Breast epithelium (tissue), 4 donors: ENCODE data around the gene NLRX1. TPM values are rescaled to one million over a fixed set of nuclear protein-coding genes. Genes with fewer than 3 reads are reported as not detected.
"Not testable (repeated sequence)": the region's sequence is repeated elsewhere in the genome, so short reads cannot be mapped to it uniquely, and the experiment has no call there.

ENCODE experiments used
- DNase-seq, 2 donors: peaks; one replicate each; pipeline ENCODE4 v3.0.0-alpha.2; 2019; ENCODE audit warnings: low spot score in 2 of 2
- H3K27ac ChIP-seq, 2 donors: fragments of 200-600 bp; sonication (generic) in 1 of 2; one replicate each; pipeline ENCODE4 v1.5.1; 2016 to 2019; ENCODE audit warnings: mild to moderate bottlenecking in 1 of 2
- H3K27me3 ChIP-seq, 2 donors: fragments of 200-600 bp; sonication (generic) in 1 of 2; one replicate each; pipeline versions ENCODE4 v1.5.1 to v1.6.0; 2017 to 2019; ENCODE audit warnings: control low read depth in 1 of 2, mild to moderate bottlenecking in 1 of 2
- H3K36me3 ChIP-seq: fragments of 200-600 bp; one replicate; pipeline ENCODE4 v1.5.1; 2019
- H3K4me1 ChIP-seq, 2 donors: fragments of 200-600 bp; sonication (generic); one replicate each; pipeline ENCODE4 v1.5.1; 2016 to 2019; ENCODE audit warnings: control low read depth in 1 of 2
- H3K4me3 ChIP-seq, 3 donors: fragments of 200-600 bp; sonication (generic); 1 replicate in 2 of 3; 2 replicates in 1 of 3; pipeline ENCODE4 v1.5.1; 2016 to 2019; ENCODE audit warnings: mild to moderate bottlenecking in 3 of 3, moderate library complexity in 2 of 3
- H3K9me3 ChIP-seq, 2 donors: fragments of 200-600 bp; sonication (generic) in 1 of 2; one replicate each; pipeline ENCODE4 v1.5.1; 2016 to 2019; ENCODE audit warnings: control low read depth in 1 of 2
- CTCF ChIP-seq, 3 donors: fragments of 450-650 bp; IDR thresholded peaks; one replicate each; pipeline ENCODE4 v1.5.1; 2016 to 2017; ENCODE audit warnings: antibody characterized with exemption in 3 of 3, mild to moderate bottlenecking in 3 of 3, moderate library complexity in 3 of 3
- POLR2A ChIP-seq: fragments of 450-650 bp; IDR thresholded peaks from one replicate; pipeline ENCODE4 v1.6.1; 2016; ENCODE audit warnings: antibody characterized with exemption, mild to moderate bottlenecking, moderate library complexity
- POLR2AphosphoS5 ChIP-seq, 3 donors: sonication (generic); formaldehyde crosslinking; IDR thresholded peaks; one replicate each; pipeline ENCODE4 v1.6.1; 2017; ENCODE audit warnings: antibody characterized with exemption in 3 of 3
- intact Hi-C: fragments of 100-400 bp; cut with DNase I; formaldehyde crosslinking; loops from one replicate; pipeline ENCODE4 v1.15.1; 2023; ENCODE audit warnings: low total_unique reads
- total RNA-seq, 3 donors: library from RNA; depleted of rRNA; stranded (reverse); fragments of >200 nt; gene quantifications; one replicate each; pipeline ENCODE4 v1.1.0, GENCODE V29; 2016

NLRX1 gene
- total RNA-seq, 3 donors from 2014 or later, result 11.5 to 16.1 (median 13.3) TPM

GRCh38 chr11:119121811-119122124, 46.8 kb upstream of the NLRX1 start:
- H3K4me3 ChIP-seq, result peak overlapping the region; percentile 87 to 92 (median 91)

GRCh38 chr11:119125821-119126220, 42.7 kb upstream of the NLRX1 start:
- intact Hi-C loops, result no loop called here
- Histone ChIP-seq H3K9me3 (no peaks in the 10 kb centered on the region), H3K4me3 (no peak overlapping the region), H3K36me3 (no peaks in the 10 kb centered on the region), H3K27ac (no peak overlapping the region), H3K4me1 (peaks cover 4 to 7% of the 10 kb centered on the region in 2 donors), H3K27me3 (no peaks in the 10 kb centered on the region)
- TF ChIP-seq POLR2A (no peak), CTCF (IDR thresholded peaks at IDR 0.05) (no peak), POLR2AphosphoS5 (IDR thresholded peaks at IDR 0.05) (no peak)
- no peak for DNase-seq

More at GRCh38 chr11:119121811-119122124, 46.8 kb upstream of the NLRX1 start:
- TF ChIP-seq POLR2AphosphoS5 (IDR thresholded peaks at IDR 0.05), result no peak
- no peak for TF ChIP-seq CTCF (IDR thresholded peaks at IDR 0.05)
- no peak for TF ChIP-seq POLR2A
- no peak for DNase-seq
- intact Hi-C loops, result no loop called here
- no peaks in the 10 kb centered on the region for H3K27me3 ChIP-seq
- H3K36me3 ChIP-seq, result no peaks in the 10 kb centered on the region
- peaks cover 4 to 12% of the 10 kb centered on the region in 2 donors for H3K4me1 ChIP-seq
- H3K9me3 ChIP-seq, result no peaks in the 10 kb centered on the region
- peak overlapping the region; percentile 79 to 89 for H3K27ac ChIP-seq

GRCh38 chr11:119126675-119127268, 41.8 kb upstream of the NLRX1 start:
- H3K36me3 ChIP-seq, result no peaks in the 10 kb centered on the region
- DNase-seq, result no peak
- intact Hi-C loops, result no loop called here
- no peak overlapping the region for H3K27ac ChIP-seq
- H3K4me1 ChIP-seq, result peaks cover 4 to 7% of the 10 kb centered on the region in 2 donors
- H3K4me3 ChIP-seq, result no peak overlapping the region
- H3K27me3 ChIP-seq, result no peaks in the 10 kb centered on the region
- H3K9me3 ChIP-seq, result no peaks in the 10 kb centered on the region
- TF ChIP-seq POLR2A, result no peak
- no peak for TF ChIP-seq CTCF (IDR thresholded peaks at IDR 0.05)
- no peak for TF ChIP-seq POLR2AphosphoS5 (IDR thresholded peaks at IDR 0.05)

- no peaks in the 10 kb centered on the region for H3K36me3 ChIP-seq
- no peak overlapping the region for H3K27ac ChIP-seq
- DNase-seq, result no peak
- no peak for TF ChIP-seq POLR2A
- no peak for TF ChIP-seq POLR2AphosphoS5 (IDR thresholded peaks at IDR 0.05)
- TF ChIP-seq CTCF (IDR thresholded peaks at IDR 0.05), result no peak
- H3K4me3 ChIP-seq, result no peak overlapping the region
- no peaks in the 10 kb centered on the region for H3K9me3 ChIP-seq
- H3K4me1 ChIP-seq, result no peaks in the 10 kb centered on the region
- H3K27me3 ChIP-seq, result no peaks in the 10 kb centered on the region
- intact Hi-C loops, result no loop called here
These were observed 37.9 kb upstream of the NLRX1 start for GRCh38 chr11:119130662-119131061.

- Histone ChIP-seq H3K36me3 (no peaks in the 10 kb centered on the region), H3K27ac (no peak overlapping the region), H3K9me3 (no peaks in the 10 kb centered on the region), H3K27me3 (no peaks in the 10 kb centered on the region), H3K4me1 (no peaks in the 10 kb centered on the region), H3K4me3 (no peak overlapping the region)
- intact Hi-C loops, result no loop called here
- TF ChIP-seq POLR2AphosphoS5 (IDR thresholded peaks at IDR 0.05) (no peak), CTCF (IDR thresholded peaks at IDR 0.05) (peak in 1 of 3 donors; percentile 13)
- no peak for DNase-seq
These were observed 34.0 kb upstream of the NLRX1 start for GRCh38 chr11:119134389-119134978.

- H3K4me3 ChIP-seq, DNase-seq, intact Hi-C loops, H3K36me3 ChIP-seq, H3K27me3 ChIP-seq, H3K27ac ChIP-seq, H3K9me3 ChIP-seq, H3K4me1 ChIP-seq: not testable (repeated sequence)
These were observed 29.2 kb upstream of the NLRX1 start for GRCh38 chr11:119139276-119139675.
